DMS79 treated with DMSO at 0.1 percent for 48 hours (cell line): ENCODE data around the gene CGRRF1.

Experiments
- DNase-seq: peaks from one replicate; lab custom pipeline; 2025; lab: John Stamatoyannopoulos, UW

CGRRF1 gene

GRCh38 chr14:54577977-54578376 is 68.3 kb downstream of the CGRRF1 start:
- no peak for DNase-seq

GRCh38 chr14:54579621-54580020 is 69.9 kb downstream of the CGRRF1 start:
- DNase-seq, result no peak

GRCh38 chr14:54580933-54581332 is 71.2 kb downstream of the CGRRF1 start:
- no peak for DNase-seq

- no peak for DNase-seq
These were observed 72.6 kb downstream of the CGRRF1 start for GRCh38 chr14:54582334-54582733.

- DNase-seq, result no peak
These were observed 74.4 kb downstream of the CGRRF1 start for GRCh38 chr14:54584097-54584496.

- DNase-seq, result no peak
These were observed 75.5 kb downstream of the CGRRF1 start for GRCh38 chr14:54585214-54585613.
